Measurements from ENCODE around the gene ACVRL1. TPM values are rescaled to one million over a fixed set of nuclear protein-coding genes. Genes with fewer than 3 reads are reported as not detected.
A peak's percentile ranks its signal among the peaks of the same experiment; 100 is the strongest.

Gene ACVRL1
- total RNA-seq, 1 donor from 2014 or later, result 3.5 TPM

GRCh38 chr12:51942056-51942455 is 34.8 kb downstream of the ACVRL1 start:
- DNase-seq (ENCODE audit: low read depth), result no peak

GRCh38 chr12:51942501-51943000 is 35.2 kb downstream of the ACVRL1 start:
- no peak for DNase-seq (ENCODE audit: low read depth)

GRCh38 chr12:51943346-51943745 is 36.0 kb downstream of the ACVRL1 start:
- DNase-seq (ENCODE audit: low read depth), result no peak

- no peak for DNase-seq (ENCODE audit: low read depth)
These were observed 37.4 kb downstream of the ACVRL1 start for GRCh38 chr12:51944608-51945233.

- no peak for DNase-seq (ENCODE audit: low read depth)
These were observed 40.1 kb downstream of the ACVRL1 start for GRCh38 chr12:51947246-51947996.

- DNase-seq (ENCODE audit: low read depth), result no peak
These were observed 40.8 kb downstream of the ACVRL1 start for GRCh38 chr12:51948066-51948465.

GRCh38 chr12:51949342-51950030 is 42.2 kb downstream of the ACVRL1 start:
- DNase-seq (ENCODE audit: low read depth), result no peak

GRCh38 chr12:51950682-51951198 is 43.4 kb downstream of the ACVRL1 start:
- no peak for DNase-seq (ENCODE audit: low read depth)

GRCh38 chr12:51951199-51951842 is 44.0 kb downstream of the ACVRL1 start, which contains the start of gene ACVR1B:
ACVR1B (plus strand) TSS chr12:51951699; CDS start chr12:51951744, 45 bp downstream.
- DNase-seq (ENCODE audit: low read depth), result peak; percentile 66

- DNase-seq (ENCODE audit: low read depth), result no peak
These were observed 44.8 kb downstream of the ACVRL1 start for GRCh38 chr12:51951843-51952722.

- DNase-seq (ENCODE audit: low read depth), result no peak
These were observed 45.8 kb downstream of the ACVRL1 start for GRCh38 chr12:51953089-51953488.

- DNase-seq (ENCODE audit: low read depth), result no peak
These were observed 46.6 kb downstream of the ACVRL1 start for GRCh38 chr12:51953864-51954263.

GRCh38 chr12:51954561-51955361 is 47.5 kb downstream of the ACVRL1 start:
- DNase-seq (ENCODE audit: low read depth), result peak; percentile 58

- no peak for DNase-seq (ENCODE audit: low read depth)
These were observed 48.4 kb downstream of the ACVRL1 start for GRCh38 chr12:51955702-51956101.

- DNase-seq (ENCODE audit: low read depth), result no peak
These were observed 51.2 kb downstream of the ACVRL1 start for GRCh38 chr12:51958542-51958941.

- no peak for DNase-seq (ENCODE audit: low read depth)
These were observed 51.9 kb downstream of the ACVRL1 start for GRCh38 chr12:51959211-51959610.

- no peak for DNase-seq (ENCODE audit: low read depth)
These were observed 52.6 kb downstream of the ACVRL1 start for GRCh38 chr12:51959921-51960320.

GRCh38 chr12:51960488-51960887 is 53.2 kb downstream of the ACVRL1 start:
- DNase-seq (ENCODE audit: low read depth), result no peak

- DNase-seq (ENCODE audit: low read depth), result no peak
These were observed 53.6 kb downstream of the ACVRL1 start for GRCh38 chr12:51960890-51961289.

- peak; percentile 69 for DNase-seq (ENCODE audit: low read depth)
These were observed 54.5 kb downstream of the ACVRL1 start for GRCh38 chr12:51961834-51962233.
